HL-60 (cell line): ENCODE data around the gene TAF1B.

Experiments used
- DNase-seq, 2 experiments: peaks; one replicate each; pipeline ENCODE4 v3.0.0-alpha.2; 2010 to 2020; ENCODE audit warnings: low read depth in 1 of 2, low spot score in 1 of 2
- H3K27ac ChIP-seq: fragments of 250-450 bp; sonication (Bioruptor Pico); replicated peaks from 2 replicates; pipeline ENCODE4 v1.5.1; 2020; ENCODE audit warnings: mild to moderate bottlenecking, moderate library complexity
- H3K27me3 ChIP-seq: fragments of 250-450 bp; sonication (Bioruptor Pico); 2 replicates; pipeline ENCODE4 v1.5.1; 2021; ENCODE audit warnings: mild to moderate bottlenecking, moderate library complexity; ENCODE audit not compliant: insufficient read depth, poor library complexity, severe bottlenecking
- H3K4me3 ChIP-seq: replicated peaks from 2 replicates; pipeline ENCODE4 v1.5.1; 2011; ENCODE audit warnings: mild to moderate bottlenecking, control low read depth, low read length; ENCODE audit not compliant: insufficient read depth
- CTCF ChIP-seq: IDR thresholded peaks from one replicate; pipeline ENCODE4 v1.5.1; 2011; ENCODE audit warnings: low read length, control low read depth, inconsistent platforms; ENCODE audit not compliant: insufficient read depth
- GABPA ChIP-seq: IDR thresholded peaks from 2 replicates; pipeline ENCODE4 v1.6.1; 2012; ENCODE audit warnings: low read depth
- POLR2AphosphoS5 ChIP-seq: IDR thresholded peaks from 2 replicates; pipeline ENCODE4 v1.6.1; 2012; ENCODE audit warnings: low read depth
- REST ChIP-seq: IDR thresholded peaks from 2 replicates; pipeline ENCODE4 v1.6.1; 2012; ENCODE audit warnings: low read depth; ENCODE audit not compliant: insufficient replicate concordance
- SPI1 ChIP-seq: IDR thresholded peaks from 2 replicates; pipeline ENCODE4 v1.6.1; 2012; ENCODE audit warnings: low read depth, mild to moderate bottlenecking, borderline replicate concordance

The TAF1B gene

GRCh38 chr2:9972621-9973479 lies 129.6 kb downstream of the TAF1B start:
- TF ChIP-seq GABPA (no peak), SPI1 (no peak), CTCF (no peak), POLR2AphosphoS5 (no peak), REST (no peak)
- H3K4me3 ChIP-seq = no peak overlapping the region
- peaks cover 2% of the 10 kb centered on the region for H3K27me3 ChIP-seq
- H3K27ac ChIP-seq = no peak overlapping the region
- no peak for DNase-seq

GRCh38 chr2:9973690-9974089 lies 130.4 kb downstream of the TAF1B start:
- no peak overlapping the region for H3K4me3 ChIP-seq
- peaks cover 2% of the 10 kb centered on the region for H3K27me3 ChIP-seq
- DNase-seq = no peak
- H3K27ac ChIP-seq = no peak overlapping the region
- no peak for TF ChIP-seq REST
- TF ChIP-seq CTCF = no peak
- no peak for TF ChIP-seq GABPA
- no peak for TF ChIP-seq SPI1
- TF ChIP-seq POLR2AphosphoS5 = no peak

- no peak overlapping the region for H3K27ac ChIP-seq
- no peak for DNase-seq
- H3K27me3 ChIP-seq = peaks cover 2% of the 10 kb centered on the region
- no peak overlapping the region for H3K4me3 ChIP-seq
- no peak for TF ChIP-seq SPI1
- TF ChIP-seq REST = no peak
- TF ChIP-seq GABPA = no peak
Observed at GRCh38 chr2:9974343-9974742, 131.1 kb downstream of the TAF1B start.
